PC-3 (cell line): ENCODE measurements around the gene RNF144B.

Experiments
- CTCF ChIP-seq: fragments of 300-600 bp; sonication (generic); conservative IDR thresholded peaks from 2 replicates; pipeline ENCODE4 v1.5.1; 2017; ENCODE audit warnings: antibody characterized with exemption, low read depth, mild to moderate bottlenecking, low read length
- EZH2phosphoT487 ChIP-seq: fragments of 300-600 bp; sonication (generic); IDR thresholded peaks from 2 replicates; pipeline ENCODE4 v1.6.1; 2018; ENCODE audit warnings: mild to moderate bottlenecking, antibody characterized with exemption, low read length, borderline replicate concordance

- no peak for TF ChIP-seq CTCF
- TF ChIP-seq EZH2phosphoT487, result no peak
Observed at GRCh38 chr6:18415207-18415606, 28.1 kb downstream of the RNF144B start.
